HUDEP-2 (cell line): ENCODE measurements around the gene CDIPT.

Source experiments
- DNase-seq, 76 experiments: peaks; one replicate each; lab custom pipeline; 2025; ENCODE audit not compliant: unreplicated experiment in 76 of 76; lab: John Stamatoyannopoulos, UW

Gene CDIPT

DNA sequence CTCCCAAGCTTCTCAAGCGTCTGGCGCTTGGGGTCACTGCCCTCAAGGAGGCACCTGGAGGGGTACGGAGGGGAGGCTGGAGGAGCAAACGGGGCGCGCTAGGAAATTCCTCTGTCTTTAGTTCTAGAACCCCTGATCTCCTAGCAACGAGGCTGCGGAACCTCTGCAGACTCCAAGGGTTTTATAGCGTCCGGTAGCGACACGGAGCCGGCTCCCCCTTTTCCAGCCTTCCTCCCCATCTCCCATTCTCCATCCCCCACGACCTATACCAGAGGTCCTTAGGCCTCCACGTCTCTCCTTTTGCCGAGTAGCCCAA, 601 bp upstream of the CDIPT start:
- DNase-seq = no peak

DNA sequence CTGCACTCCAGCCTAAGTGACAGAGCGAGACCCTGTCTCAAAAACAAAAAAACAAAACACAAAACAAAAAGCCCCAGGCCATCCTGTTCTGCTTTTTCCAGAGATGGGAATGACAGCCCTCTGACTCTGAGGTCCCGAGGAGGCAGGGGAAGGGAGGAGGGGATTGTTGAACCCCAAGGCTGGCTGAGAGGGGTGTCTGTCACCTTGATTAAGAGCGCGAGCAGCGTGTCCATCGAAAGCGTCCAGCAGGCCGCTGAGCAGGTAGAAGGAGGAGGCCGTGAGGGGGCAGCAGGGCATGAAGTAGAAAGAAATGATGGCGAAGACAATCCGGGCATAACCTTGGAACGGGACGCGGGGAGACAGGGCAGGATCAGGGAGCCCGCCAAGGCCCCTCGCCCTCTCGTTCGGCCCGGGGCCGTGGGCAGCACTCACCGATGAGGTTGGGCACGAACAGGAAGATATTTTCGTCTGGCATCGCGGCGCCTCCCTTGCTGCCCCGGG, 593 bp downstream of the CDIPT start:
- peak in 4 of 76 experiments; percentile 11 to 53 (median 22) for DNase-seq

DNA sequence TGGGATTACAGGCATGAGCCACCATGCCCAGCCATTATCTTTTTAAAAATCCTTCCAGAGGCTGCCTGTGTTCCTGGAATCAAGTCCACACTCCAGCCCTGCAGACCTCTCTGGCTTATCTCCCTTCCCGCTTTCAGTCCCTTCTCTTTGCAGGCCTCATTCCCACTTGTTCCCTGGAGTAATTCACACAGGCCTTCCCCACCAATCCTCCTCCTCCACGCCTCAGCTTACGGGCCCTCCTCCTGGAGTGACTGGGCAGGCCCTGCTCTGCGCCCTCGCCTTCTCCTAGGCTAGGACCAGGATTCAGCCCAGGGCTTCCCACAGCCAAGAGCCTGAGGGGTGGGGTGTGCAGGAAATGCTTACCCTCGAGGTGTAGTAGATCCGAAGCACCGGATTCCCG, 2.8 kb downstream of the CDIPT start:
- DNase-seq = no peak

DNA sequence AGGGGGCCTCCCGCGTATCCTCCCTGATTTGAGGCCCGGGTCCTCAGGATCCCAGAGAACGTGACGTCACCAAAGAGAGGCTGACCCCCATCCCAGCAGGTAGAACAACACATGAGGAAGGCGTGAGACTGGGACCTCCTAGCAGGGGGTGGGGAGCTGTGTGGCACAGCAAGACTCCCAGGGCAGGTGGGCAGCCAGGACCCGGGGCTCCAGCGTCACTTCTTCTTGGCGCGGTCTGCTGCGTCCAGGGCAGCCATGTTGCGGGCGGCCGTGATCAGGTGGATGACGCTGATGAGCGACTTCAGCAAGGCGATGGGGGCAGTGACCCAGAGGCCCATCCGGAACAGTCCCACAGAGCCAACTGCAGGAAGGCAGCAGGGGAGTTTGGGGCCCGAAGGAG, 4.1 kb downstream of the CDIPT start:
- DNase-seq = no peak

DNA sequence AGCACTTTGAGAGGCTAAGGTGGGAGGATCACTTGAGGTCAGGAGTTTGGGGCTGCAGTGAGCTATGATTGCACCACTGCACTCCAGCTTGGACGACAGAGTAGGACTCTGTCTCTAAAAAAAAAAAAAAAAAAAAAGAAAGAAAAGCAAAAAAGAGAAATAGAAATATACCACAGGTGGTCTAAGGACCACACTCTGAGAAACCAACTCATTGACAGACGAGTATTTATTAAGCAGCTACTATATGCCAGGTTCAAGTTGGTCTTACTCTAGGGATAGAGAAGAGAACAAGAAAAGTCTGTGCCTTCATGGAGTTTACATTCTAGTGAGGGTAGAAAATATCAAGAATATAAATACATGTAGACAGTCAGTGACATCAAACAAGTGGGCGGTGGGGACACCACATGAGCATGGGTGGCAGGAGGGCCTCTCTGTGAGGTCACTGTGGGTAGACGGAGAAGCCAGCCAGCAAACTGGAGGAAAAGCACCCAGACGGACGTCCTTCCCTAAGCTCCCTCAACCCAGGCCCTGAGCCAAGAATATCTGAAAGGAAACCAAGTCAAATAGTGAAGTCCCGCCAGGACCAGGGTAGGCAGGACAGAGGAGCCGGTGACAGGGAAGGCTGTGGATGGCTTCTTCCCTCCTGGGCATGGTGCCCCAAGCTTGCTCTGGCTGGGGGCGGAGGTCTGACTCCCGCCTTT, 4.7 kb downstream of the CDIPT start:
- no peak for DNase-seq

DNA sequence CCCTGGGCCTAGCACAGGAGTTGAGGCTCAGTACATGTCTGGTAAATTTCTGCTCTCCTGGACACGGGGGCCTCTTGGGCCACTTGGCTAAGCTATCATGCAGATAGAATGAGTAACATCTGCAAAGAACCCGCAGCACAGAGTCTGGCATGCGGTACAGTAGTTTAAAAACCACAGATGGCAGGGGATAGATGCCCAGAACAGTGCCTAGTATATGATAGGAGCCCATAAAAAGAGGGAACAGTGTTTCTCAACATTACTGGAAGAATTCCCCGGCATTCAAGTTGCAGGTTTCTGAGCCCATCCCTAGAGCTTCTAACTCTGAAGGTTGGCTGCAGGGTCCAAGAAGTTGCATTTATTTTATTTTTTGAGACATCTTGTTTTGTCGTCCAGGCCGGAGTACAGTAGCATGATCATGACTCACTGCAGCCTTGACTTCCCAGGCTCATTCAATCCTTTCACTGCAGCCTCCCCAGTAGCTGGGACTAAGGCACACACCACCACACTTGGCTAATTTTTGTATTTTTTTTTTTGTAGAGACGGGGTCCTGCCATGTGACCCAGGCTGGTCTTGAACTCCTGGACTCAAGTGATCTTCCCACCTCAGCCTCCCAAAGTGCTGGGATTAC, 5.8 kb downstream of the CDIPT start:
- no peak for DNase-seq

DNA sequence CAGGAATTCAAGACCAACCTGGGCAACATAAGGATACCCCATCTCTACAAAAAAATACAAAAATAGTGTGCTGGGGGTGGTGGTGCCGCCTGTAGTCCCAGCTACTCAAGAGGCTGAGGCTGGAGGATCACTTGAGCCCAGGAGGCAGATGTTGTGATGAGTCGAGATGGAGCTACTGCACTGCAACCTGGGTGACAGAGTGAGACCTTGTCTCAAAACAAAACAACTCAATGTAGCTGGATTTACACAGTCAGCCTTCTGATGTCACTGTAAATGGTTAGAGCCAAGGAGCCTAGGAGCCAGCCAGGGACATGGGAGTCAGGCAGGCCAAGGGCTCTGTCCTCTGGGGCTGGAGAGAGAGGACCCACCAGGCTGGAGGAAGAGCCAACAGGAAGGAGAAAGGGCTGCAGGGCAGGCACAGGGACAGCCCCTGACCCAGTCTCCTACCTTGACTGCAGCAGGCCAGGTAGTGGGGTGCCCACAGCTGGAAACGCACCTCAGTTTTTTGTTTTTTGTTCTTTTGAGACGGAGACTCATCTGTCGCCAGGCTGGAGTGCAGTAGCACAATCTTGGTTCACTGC, 8.4 kb downstream of the CDIPT start:
- no peak for DNase-seq

DNA sequence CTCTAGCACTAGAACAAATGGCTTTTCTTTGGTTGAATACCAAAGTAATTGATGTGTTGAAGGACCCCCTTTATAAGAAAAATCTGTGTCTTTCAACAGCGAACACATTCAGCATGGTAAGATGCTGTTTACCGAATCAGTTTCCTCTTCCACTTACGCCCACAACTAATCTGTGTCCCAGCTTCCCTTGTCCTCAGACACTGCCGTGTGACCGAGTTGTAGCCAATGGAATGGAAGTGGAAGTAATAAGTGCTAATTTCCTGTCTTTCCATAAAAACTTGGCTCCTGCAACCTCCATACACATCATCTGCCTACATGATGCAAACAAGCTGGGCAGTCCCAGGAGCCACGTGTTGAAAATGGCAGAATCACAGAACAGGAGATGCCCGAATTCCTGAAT, 10.4 kb downstream of the CDIPT start:
- DNase-seq = no peak

DNA sequence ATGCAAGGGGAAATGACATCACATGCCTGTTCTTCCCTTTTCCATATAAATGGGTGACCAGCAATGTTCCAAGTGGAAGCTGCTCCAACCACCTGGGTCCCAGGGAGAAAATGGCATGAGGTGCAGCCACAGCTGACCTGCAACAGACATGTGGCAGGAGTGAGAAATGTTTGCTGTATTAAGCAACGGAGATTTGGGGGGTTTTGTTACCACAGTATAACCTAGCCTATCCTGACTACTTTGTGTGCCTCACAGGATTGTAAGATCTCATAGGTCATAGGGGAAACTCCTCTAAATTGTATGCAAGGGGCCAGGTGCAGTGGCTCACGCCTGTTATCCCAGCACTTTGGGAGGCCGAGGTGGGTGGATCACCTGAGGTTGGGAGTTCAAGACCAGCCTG, 12.0 kb downstream of the CDIPT start:
- no peak for DNase-seq

DNA sequence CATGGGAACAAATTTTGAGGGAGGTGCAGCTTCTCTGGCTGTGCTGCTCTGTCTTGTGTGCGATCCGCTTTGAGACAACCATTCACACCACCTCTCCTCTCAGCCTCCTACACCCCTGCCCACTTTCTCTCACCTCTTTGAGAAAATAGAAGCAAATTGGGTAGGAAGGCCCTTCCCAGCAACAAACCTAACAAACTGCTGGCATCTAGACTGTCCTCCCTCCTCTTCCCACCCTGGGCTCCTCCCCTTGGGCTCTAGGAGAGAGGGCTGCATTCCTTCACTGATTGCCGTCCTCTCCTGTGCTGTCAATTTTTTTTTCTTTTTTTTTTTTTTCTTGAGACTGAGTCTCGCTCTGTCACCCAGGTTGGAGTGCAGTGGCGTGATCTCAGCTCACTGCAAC, 13.5 kb downstream of the CDIPT start:
- DNase-seq = no peak

DNA sequence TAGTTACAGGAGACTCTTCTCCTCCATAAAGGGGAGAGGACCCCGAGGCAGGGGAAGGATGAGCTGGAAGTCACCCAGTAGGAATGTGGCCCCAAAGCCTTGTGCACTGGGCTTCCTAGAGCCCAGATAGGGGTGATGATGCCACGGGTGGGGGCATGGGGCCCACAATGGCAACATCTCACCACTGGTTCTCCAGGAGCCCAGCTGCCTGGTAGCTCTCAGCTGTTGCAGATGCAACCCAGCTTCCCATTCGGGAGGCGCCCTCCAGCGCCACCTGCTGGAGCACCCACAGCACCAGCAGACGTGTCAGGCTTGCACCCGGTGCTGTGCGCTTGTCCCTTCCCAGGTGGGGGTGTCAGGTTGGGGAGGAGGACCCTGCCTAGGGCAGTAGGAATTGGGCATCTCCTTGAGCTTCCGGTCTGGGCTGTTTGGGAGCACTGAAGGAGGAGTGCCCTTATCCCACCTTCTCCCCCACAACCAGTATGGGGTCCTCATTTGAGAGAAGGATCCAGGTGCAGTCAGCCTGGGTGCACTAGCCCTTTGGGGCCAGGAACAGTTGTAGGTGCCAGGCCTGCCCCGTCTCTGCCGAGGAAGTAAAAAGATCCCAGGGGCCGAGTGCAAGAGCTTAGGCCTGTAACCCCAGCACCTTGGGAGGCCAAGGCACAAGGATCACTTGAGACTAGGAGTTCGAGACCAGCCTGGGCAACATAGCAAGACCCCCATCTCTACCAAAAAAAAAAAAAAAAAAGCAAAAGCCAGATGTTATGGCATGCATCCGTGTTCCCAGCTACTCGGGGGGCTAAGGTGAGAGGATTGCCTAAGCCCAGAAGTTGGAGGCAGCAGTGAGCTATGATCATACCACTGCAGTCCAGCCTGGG, 14.4 kb downstream of the CDIPT start:
- peak in 64 of 76 experiments; percentile 4 to 74 (median 52) for DNase-seq

DNA sequence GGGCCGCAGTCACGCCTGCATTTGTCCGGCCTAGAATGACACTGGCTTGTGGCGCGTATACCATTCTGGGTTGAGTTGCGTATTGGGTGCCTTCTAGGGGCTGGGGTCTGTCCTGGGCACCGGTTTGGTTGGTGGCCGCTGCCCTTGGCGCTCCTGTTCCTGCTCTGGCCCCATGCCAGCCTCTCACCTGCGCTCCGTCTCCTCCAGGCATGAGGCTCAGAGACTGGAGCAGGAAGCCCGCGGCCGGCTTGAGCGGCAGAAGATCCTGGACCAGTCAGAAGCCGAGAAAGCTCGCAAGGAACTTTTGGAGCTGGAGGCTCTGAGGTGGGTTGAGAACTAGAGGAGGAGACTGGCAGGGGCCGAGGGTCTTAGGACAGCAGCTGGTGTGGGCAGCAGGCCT, 17.4 kb downstream of the CDIPT start:
- DNase-seq = no peak

DNA sequence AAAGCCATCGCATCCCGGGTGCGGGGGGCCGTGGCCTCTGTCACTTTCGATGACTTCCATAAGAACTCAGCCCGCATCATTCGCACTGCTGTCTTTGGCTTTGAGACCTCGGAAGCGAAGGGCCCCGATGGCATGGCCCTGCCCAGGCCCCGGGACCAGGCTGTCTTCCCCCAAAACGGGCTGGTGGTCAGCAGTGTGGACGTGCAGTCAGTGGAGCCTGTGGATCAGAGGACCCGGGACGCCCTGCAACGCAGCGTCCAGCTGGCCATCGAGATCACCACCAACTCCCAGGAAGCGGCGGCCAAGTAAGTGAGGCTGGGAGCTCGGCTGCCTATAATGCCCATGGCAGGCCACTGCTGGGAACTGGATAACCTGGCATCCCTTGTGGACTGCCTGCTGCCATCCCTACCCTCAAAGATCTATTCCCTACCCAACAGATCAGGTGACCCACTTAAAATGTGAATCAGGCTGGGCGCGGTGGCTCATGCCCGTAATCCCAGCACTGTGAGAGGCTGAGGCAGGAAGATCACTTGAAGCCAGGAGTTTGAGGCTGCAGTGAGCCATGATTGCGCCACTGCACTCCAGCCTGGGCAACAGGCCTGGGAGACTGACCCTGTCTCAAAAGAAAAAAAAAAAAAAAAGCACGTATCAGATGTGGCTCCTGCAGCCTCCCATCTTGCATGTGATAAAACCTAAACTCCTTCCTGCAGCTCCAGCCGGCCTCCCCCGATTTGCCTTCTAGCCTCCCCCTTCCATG, 18.3 kb downstream of the CDIPT start:
- no peak for DNase-seq

DNA sequence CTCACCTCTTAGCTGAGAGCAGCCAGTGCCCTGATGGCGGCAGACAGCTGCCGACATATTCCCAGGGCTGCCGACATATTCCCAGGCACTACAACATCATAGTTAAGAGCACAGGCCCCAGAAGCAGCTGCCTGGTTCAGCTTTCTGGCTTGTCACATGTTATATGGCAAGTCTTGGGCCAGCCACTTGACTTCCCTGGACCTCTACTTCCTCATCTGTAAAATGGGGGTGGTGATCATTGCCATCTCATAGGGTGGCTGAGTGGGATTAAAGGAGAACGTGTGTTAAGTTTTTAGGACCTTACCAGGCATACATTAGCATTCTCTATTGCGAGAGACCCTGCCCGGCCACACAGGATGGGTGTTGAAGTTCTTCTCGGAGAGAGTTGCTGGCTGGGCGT, 19.1 kb downstream of the CDIPT start:
- DNase-seq = no peak

DNA sequence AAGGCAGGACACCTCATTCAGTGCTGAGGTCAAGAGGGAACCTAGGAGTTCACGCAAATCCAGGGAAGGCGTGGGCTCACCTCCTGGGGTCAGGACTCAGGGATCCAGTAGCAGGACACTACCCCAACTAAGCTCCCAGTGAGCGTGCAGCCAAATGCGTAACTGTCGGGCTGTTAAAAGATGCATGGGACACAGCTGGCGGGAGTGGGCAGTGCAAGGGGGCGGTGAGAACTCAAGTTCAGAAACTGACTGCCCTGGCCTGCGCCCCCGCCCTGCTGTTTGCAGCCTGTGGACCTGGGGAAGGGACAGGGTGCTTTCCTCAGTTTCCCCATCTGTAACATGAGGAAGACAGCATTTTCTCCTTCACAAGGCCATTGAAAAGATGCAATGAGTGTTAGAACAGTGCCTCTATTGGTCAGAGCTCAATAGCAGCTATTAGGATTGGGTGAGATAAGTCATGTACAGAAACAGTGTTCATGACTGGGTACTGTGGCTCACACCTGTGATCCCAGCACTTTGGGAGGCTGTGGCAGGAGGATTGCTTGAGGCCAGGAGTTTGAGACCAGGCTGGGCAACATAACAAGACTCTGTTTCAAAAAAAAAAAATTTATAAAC, 20.2 kb downstream of the CDIPT start:
- DNase-seq = peak in 1 of 76 experiments; percentile 12

DNA sequence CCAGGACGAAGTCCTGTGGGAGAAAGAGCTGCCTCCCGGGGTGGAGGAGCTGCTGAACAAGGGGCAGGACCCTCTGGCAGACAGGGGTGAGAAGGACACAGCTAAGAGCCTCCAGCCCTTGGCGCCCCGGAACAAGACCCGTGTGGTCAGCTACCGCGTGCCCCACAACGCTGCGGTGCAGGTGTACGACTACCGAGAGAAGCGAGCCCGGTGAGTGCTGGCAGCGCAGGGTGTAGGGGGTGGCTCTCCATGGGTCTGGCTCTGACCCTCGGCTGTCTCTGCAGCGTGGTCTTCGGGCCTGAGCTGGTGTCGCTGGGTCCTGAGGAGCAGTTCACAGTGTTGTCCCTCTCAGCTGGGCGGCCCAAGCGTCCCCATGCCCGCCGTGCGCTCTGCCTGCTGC, 21.4 kb downstream of the CDIPT start:
- no peak for DNase-seq

DNA sequence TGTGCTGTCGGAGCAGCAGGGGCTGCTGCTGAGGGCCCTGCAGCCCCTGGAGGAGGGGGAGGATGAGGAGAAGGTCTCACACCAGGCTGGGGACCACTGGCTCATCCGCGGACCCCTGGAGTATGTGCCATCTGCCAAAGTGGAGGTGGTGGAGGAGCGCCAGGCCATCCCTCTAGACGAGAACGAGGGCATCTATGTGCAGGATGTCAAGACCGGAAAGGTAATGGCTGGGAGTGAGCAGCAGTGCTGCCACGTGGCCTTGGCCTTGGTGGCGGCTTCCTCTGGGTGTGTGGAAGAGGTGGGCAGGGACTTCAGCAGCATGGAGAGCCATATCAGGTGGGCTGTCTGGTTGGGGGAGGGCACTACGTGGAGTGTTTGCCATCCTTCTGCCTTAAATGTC, 22.8 kb downstream of the CDIPT start:
- DNase-seq = no peak

DNA sequence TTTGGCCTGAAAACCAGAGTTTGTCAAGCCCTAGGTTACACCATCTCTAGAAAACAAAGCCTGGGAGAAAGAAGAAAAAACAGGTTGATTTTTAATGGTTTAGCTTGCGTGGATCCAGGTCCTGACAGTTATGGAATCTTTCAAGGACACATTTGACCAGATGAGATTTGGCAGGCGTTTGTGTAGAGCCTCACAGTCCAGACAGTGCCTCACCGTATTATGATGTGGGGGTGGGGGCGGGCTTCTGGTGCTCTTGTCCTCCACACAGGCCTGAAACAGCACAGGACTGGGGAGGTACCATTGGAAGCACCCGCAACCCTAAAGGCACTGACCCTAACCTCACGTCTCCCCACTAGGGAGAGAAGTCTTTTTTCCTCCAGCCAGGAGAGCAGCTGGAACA, 23.2 kb downstream of the CDIPT start:
- no peak for DNase-seq

DNA sequence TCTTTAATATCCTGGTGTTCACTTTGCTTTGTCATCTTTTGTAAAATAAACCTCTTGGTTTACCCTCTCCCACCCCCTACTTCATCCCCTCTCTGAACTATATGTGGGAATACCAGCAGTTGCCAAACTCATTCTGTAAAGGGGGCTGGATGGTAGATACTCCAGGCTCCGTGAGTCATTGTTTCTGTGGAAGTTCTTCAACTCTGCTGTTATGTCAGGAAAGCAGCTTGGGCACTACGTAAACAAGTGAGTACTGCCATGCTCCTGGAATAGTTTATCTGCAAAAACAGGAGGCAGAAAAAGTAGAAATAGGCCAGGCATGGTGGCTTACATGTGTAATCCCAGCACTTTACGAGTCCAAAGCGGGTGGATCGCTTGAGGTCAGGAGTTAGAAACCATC, 25.2 kb downstream of the CDIPT start:
- DNase-seq = no peak

DNA sequence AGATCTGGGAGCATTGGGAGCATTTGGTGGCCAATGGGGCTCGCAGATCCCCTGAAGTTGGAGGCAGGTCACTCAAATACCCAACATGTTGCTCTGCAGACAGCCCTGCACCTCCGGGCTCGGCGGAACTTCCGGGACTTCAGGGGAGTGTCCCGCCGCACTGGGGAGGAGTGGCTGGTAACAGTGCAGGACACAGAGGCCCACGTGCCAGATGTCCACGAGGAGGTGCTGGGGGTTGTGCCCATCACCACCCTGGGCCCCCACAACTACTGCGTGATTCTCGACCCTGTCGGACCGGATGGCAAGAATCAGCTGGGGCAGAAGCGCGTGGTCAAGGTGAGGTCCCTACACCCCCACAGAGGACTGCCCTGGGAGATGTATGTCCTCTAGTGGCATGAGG, 26.4 kb downstream of the CDIPT start:
- no peak for DNase-seq
